ENCODE results near the gene ZNF630.

GRCh38 chrX:48043056-48043455, 28.4 kb downstream of the ZNF630 start:
- no peak for TF ChIP-seq CTCF (IDR thresholded peaks at IDR 0.05; ENCODE audit: extremely low read depth in 1 of 2, insufficient read depth in 1 of 2, low read depth in 1 of 2, low read length in 2 of 2)
- TF ChIP-seq POLR2A (IDR thresholded peaks at IDR 0.05; ENCODE audit: low read depth, low read length): no peak
- TF ChIP-seq EZH2 (IDR thresholded peaks at IDR 0.05; ENCODE audit: borderline replicate concordance, low read depth, low read length, severe bottlenecking): no peak
- no peak for TF ChIP-seq MYC (IDR thresholded peaks at IDR 0.05; ENCODE audit: low read depth, low read length)
- TF ChIP-seq POLR2AphosphoS5 (IDR thresholded peaks at IDR 0.05; ENCODE audit: insufficient read depth, low read depth, low read length): no peak
- no peak for TF ChIP-seq MAX (IDR thresholded peaks at IDR 0.05; ENCODE audit: insufficient read depth, insufficient read length)

Data from endothelial cell of umbilical vein (primary cell).